Hepatocyte (in vitro differentiated cells): ENCODE data around the gene USP12. TPM values are rescaled to one million over a fixed set of nuclear protein-coding genes. Genes with fewer than 3 reads are reported as not detected.

Experiments
- DNase-seq: peaks from one replicate; pipeline ENCODE4 v3.0.0-alpha.2; 2016; ENCODE audit warnings: low spot score
- H2AFZ ChIP-seq: fragments of 200-600 bp; sonication (generic); 2 replicates; pipeline ENCODE4 v1.6.0; 2016; ENCODE audit warnings: antibody characterized with exemption, mild to moderate bottlenecking
- H3K27ac ChIP-seq: fragments of 200-600 bp; sonication (generic); 2 replicates; pipeline ENCODE4 v1.5.1; 2016; ENCODE audit warnings: mild to moderate bottlenecking
- H3K27me3 ChIP-seq: fragments of 200-600 bp; sonication (generic); 2 replicates; pipeline ENCODE4 v1.6.1; 2016
- H3K36me3 ChIP-seq: fragments of 200-600 bp; sonication (generic); replicated peaks from 2 replicates; pipeline ENCODE4 v1.5.1; 2016; ENCODE audit warnings: low read depth; ENCODE audit not compliant: insufficient read depth
- H3K4me1 ChIP-seq: fragments of 200-600 bp; sonication (generic); 2 replicates; pipeline ENCODE4 v1.5.1; 2016; ENCODE audit warnings: mild to moderate bottlenecking, moderate library complexity; ENCODE audit not compliant: insufficient read depth
- H3K4me2 ChIP-seq: fragments of 200-600 bp; sonication (generic); 2 replicates; pipeline ENCODE4 v1.6.0; 2016
- H3K4me3 ChIP-seq: fragments of 200-600 bp; sonication (generic); 2 replicates; pipeline ENCODE4 v1.5.1; 2016; ENCODE audit warnings: mild to moderate bottlenecking
- H3K79me2 ChIP-seq: fragments of 200-600 bp; sonication (generic); 2 replicates; pipeline ENCODE4 v1.6.0; 2017; ENCODE audit warnings: mild to moderate bottlenecking
- H3K9me2 ChIP-seq: fragments of 200-600 bp; sonication (generic); replicated peaks from 2 replicates; pipeline ENCODE4 v1.6.0; 2017; ENCODE audit warnings: mild to moderate bottlenecking; ENCODE audit not compliant: insufficient read depth
- H3K9me3 ChIP-seq: fragments of 200-600 bp; sonication (generic); 2 replicates; pipeline ENCODE4 v1.5.1; 2016; ENCODE audit warnings: low read depth, mild to moderate bottlenecking
- H4K20me1 ChIP-seq: fragments of 200-600 bp; sonication (generic); 2 replicates; pipeline ENCODE4 v1.6.0; 2016; ENCODE audit warnings: mild to moderate bottlenecking; ENCODE audit not compliant: insufficient read depth, poor library complexity, severe bottlenecking
- CTCF ChIP-seq: fragments of 200-600 bp; sonication (generic); IDR thresholded peaks from 2 replicates; pipeline ENCODE4 v1.5.1; 2016; ENCODE audit warnings: antibody characterized with exemption, mild to moderate bottlenecking; ENCODE audit not compliant: poor library complexity
- EZH2 ChIP-seq: fragments of 200-600 bp; sonication (generic); IDR thresholded peaks from 2 replicates; pipeline ENCODE4 v1.6.1; 2016; ENCODE audit warnings: antibody characterized with exemption, mild to moderate bottlenecking, borderline replicate concordance
- EZH2phosphoT487 ChIP-seq: fragments of 200-600 bp; sonication (generic); IDR thresholded peaks from one replicate; pipeline ENCODE4 v1.6.1; 2018; ENCODE audit warnings: antibody characterized with exemption, mild to moderate bottlenecking, low read depth, moderate library complexity; ENCODE audit not compliant: unreplicated experiment, severe bottlenecking
- WGBS: methylation state at CpG from one replicate; pipeline ENCODE4 v1.1.6; 2016; ENCODE audit warnings: low lambda C conversion rate; ENCODE audit errors: missing lambda C conversion rate; 5-methylcytosine and 5-hydroxymethylcytosine counted together
- polyA plus RNA-seq: library from polyadenylated mRNA; unstranded; fragments of >200 nt; fragmentation: Nextera tagmentation; extraction: Ambion mirVana; gene quantifications from 2 replicates; pipeline ENCODE4 v1.2.1, GENCODE V29; 2016
- total RNA-seq: library from RNA; depleted of rRNA; stranded (reverse); fragments of >200 nt; gene quantifications from 2 replicates; pipeline ENCODE4 v1.2.3, GENCODE V29; 2014

Gene USP12
- total and polyA plus RNA-seq, 2 experiments from 2014 or later, result 17.5 to 26.4 TPM

- no peaks in the 10 kb centered on the region for H3K9me3 ChIP-seq
- peaks cover 6% of the 10 kb centered on the region for H4K20me1 ChIP-seq
- H3K4me3 ChIP-seq, result no peak overlapping the region
- TF ChIP-seq EZH2phosphoT487 (no peak), EZH2 (no peak), CTCF (no peak)
- WGBS, result 97% methylated on average over 3 of the region's 3 CpGs
- no peaks in the 10 kb centered on the region for H3K4me1 ChIP-seq
- no peak overlapping the region for H3K4me2 ChIP-seq
- no peaks in the 10 kb centered on the region for H3K9me2 ChIP-seq
- H3K36me3 ChIP-seq, result no peaks in the 10 kb centered on the region
- H3K79me2 ChIP-seq, result peaks cover 42% of the 10 kb centered on the region
- H3K27ac ChIP-seq, result no peak overlapping the region
- H3K27me3 ChIP-seq, result no peaks in the 10 kb centered on the region
- H2AFZ ChIP-seq, result no peak overlapping the region
- DNase-seq, result no peak
Measured at GRCh38 chr13:27110056-27110746, 61.4 kb downstream of the USP12 start.

GRCh38 chr13:27106144-27106543, 65.5 kb downstream of the USP12 start:
- Histone ChIP-seq H3K9me3 (no peaks in the 10 kb centered on the region), H3K9me2 (no peaks in the 10 kb centered on the region), H4K20me1 (peaks cover 4% of the 10 kb centered on the region), H3K36me3 (no peaks in the 10 kb centered on the region), H3K4me2 (no peak overlapping the region), H3K27me3 (no peaks in the 10 kb centered on the region), H3K79me2 (peaks cover 23% of the 10 kb centered on the region), H3K27ac (no peak overlapping the region), H2AFZ (no peak overlapping the region), H3K4me1 (no peaks in the 10 kb centered on the region), H3K4me3 (no peak overlapping the region)
- TF ChIP-seq CTCF (no peak), EZH2 (no peak), EZH2phosphoT487 (no peak)
- WGBS, result over 99% methylated on average over 5 of the region's 5 CpGs
- no peak for DNase-seq

GRCh38 chr13:27104606-27105005, 67.0 kb downstream of the USP12 start:
- TF ChIP-seq EZH2phosphoT487, result no peak
- TF ChIP-seq EZH2, result no peak
- TF ChIP-seq CTCF, result no peak
- no peak overlapping the region for H3K4me3 ChIP-seq
- no peak overlapping the region for H3K27ac ChIP-seq
- H4K20me1 ChIP-seq, result peaks cover 4% of the 10 kb centered on the region
- DNase-seq, result no peak
- H3K79me2 ChIP-seq, result peaks cover 23% of the 10 kb centered on the region
- no peaks in the 10 kb centered on the region for H3K9me2 ChIP-seq
- H3K4me1 ChIP-seq, result no peaks in the 10 kb centered on the region
- WGBS, result 75% methylated on average over 4 of the region's 4 CpGs
- no peaks in the 10 kb centered on the region for H3K36me3 ChIP-seq
- H2AFZ ChIP-seq, result no peak overlapping the region
- H3K9me3 ChIP-seq, result no peaks in the 10 kb centered on the region
- H3K27me3 ChIP-seq, result no peaks in the 10 kb centered on the region
- H3K4me2 ChIP-seq, result no peak overlapping the region
